GM23338 (cell line): Measurements from ENCODE around the gene FBN3.

Experiments
- CTCF ChIP-seq, 2 experiments: fragments of 200-600 bp in 1 of 2; sonication (generic) in 1 of 2; conservative IDR thresholded peaks; 2 replicates each; pipeline versions ENCODE4 v1.5.1 to v1.6.1; 2016 to 2017; ENCODE audit warnings: antibody characterized with exemption in 2 of 2, low read depth in 2 of 2, mild to moderate bottlenecking in 2 of 2, moderate library complexity in 1 of 2
- EZH2phosphoT487 ChIP-seq: fragments of 200-600 bp; sonication (generic); IDR thresholded peaks from one replicate; pipeline ENCODE4 v1.8.1; 2018; ENCODE audit warnings: antibody characterized with exemption; ENCODE audit not compliant: unreplicated experiment
- JUNB ChIP-seq: IDR thresholded peaks from one replicate; pipeline ENCODE4 v1.6.1; 2016; ENCODE audit warnings: antibody characterized with exemption; ENCODE audit not compliant: unreplicated experiment
- POLR2AphosphoS5 ChIP-seq: IDR thresholded peaks from 2 replicates; pipeline ENCODE4 v1.6.1; 2016; ENCODE audit warnings: antibody characterized with exemption, low read depth
- ZNF114 ChIP-seq: fragments of 250-450 bp; sonication (Bioruptor Pico); IDR thresholded peaks from 2 replicates; pipeline ENCODE4 v1.5.0; 2020; ENCODE audit warnings: mild to moderate bottlenecking, moderate library complexity

- TF ChIP-seq ZNF114 (no peak), JUNB (no peak), POLR2AphosphoS5 (no peak), EZH2phosphoT487 (no peak), CTCF (conservative IDR thresholded peaks at IDR 0.05; ENCODE audit: low read depth in 2 of 2) (no peak)
Measured at GRCh38 chr19:8105471-8105870, 43.9 kb downstream of the FBN3 start.
